ENCODE results near the gene CDC25B. TPM values are rescaled to one million over a fixed set of nuclear protein-coding genes. Genes with fewer than 3 reads are reported as not detected.
"Not testable (repeated sequence)": the region's sequence is repeated elsewhere in the genome, so short reads cannot be mapped to it uniquely, and the experiment has no call there.

CDC25B gene
- total RNA-seq, 3 donors from 2014 or later, result 18.1 to 25.0 (median 22.0) TPM

DNA sequence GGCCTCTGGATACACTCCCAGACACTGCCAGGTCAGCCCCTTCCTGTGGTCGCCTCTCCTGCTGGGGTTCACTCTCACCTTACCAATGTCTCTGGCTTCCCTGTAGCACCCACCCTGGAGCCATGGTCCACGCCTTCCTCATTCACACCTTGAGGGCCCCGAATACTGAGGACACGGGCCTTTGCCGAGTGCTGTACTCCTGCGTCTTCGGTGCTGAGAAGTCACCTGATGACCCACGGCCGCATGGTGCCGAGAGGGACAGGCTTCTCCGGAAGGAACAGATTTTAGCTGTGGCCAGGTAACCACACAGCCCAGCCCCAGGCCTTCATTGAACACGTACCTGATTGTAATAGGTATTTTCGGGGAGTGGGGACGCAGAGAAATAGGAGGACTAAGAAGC lies 25.9 kb downstream of the CDC25B start:
- no peak overlapping the region for H3K4me3 ChIP-seq
- no peaks in the 10 kb centered on the region for H3K27me3 ChIP-seq
- H3K9me3 ChIP-seq, result no peaks in the 10 kb centered on the region
- TF ChIP-seq, protein P1, sequence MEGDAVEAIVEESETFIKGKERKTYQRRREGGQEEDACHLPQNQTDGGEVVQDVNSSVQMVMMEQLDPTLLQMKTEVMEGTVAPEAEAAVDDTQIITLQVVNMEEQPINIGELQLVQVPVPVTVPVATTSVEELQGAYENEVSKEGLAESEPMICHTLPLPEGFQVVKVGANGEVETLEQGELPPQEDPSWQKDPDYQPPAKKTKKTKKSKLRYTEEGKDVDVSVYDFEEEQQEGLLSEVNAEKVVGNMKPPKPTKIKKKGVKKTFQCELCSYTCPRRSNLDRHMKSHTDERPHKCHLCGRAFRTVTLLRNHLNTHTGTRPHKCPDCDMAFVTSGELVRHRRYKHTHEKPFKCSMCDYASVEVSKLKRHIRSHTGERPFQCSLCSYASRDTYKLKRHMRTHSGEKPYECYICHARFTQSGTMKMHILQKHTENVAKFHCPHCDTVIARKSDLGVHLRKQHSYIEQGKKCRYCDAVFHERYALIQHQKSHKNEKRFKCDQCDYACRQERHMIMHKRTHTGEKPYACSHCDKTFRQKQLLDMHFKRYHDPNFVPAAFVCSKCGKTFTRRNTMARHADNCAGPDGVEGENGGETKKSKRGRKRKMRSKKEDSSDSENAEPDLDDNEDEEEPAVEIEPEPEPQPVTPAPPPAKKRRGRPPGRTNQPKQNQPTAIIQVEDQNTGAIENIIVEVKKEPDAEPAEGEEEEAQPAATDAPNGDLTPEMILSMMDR (IDR thresholded peaks at IDR 0.05), result no peak
- TF ChIP-seq POLR2A (IDR thresholded peaks at IDR 0.05) (no peak), POLR2AphosphoS5 (IDR thresholded peaks at IDR 0.05) (no peak)
- H3K27ac ChIP-seq, result peak overlapping the region in 1 of 2 donors; percentile 98
- intact Hi-C loops (cut with DNase I; ENCODE audit: low total_unique reads), result loop anchor here (2.0 kb wide), 1 partner anchor 37 kb away; no protein-coding TSS in a partner anchor
- H3K4me1 ChIP-seq, result peaks cover 0 to 4% of the 10 kb centered on the region in 2 donors
- DNase-seq (ENCODE audit: low spot score in 2 of 2), result no peak
- H3K36me3 ChIP-seq, result peaks cover 7% of the 10 kb centered on the region

DNA sequence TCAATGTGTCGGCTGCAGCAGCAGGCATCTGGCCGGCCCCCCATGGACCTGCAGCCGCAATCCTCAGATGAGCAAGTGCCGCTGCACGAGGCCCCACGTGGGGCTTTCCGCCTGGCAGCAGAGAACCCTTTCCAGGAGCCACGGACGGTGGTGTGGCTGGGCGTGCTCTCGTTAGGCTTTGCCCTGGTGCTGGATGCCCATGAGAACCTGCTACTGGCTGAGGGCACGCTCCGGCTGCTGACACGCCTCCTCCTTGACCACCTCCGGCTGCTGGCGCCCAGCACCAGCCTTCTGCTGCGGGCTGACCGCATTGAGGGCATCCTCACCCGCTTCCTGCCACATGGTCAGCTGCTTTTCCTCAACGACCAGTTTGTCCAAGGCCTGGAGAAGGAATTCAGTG lies 27.8 kb downstream of the CDC25B start:
- Histone ChIP-seq H3K4me1 (peaks cover 0 to 4% of the 10 kb centered on the region in 2 donors), H3K36me3 (peaks cover 7% of the 10 kb centered on the region), H3K9me3 (no peaks in the 10 kb centered on the region), H3K4me3 (no peak overlapping the region), H3K27ac (no peak overlapping the region), H3K27me3 (no peaks in the 10 kb centered on the region)
- no peak for TF ChIP-seq POLR2AphosphoS5 (IDR thresholded peaks at IDR 0.05)
- TF ChIP-seq, protein P1 (IDR thresholded peaks at IDR 0.05), result no peak
- no peak for TF ChIP-seq POLR2A (IDR thresholded peaks at IDR 0.05)
- intact Hi-C loops (cut with DNase I; ENCODE audit: low total_unique reads), result no loop called here
- no peak for DNase-seq (ENCODE audit: low spot score in 2 of 2)

DNA sequence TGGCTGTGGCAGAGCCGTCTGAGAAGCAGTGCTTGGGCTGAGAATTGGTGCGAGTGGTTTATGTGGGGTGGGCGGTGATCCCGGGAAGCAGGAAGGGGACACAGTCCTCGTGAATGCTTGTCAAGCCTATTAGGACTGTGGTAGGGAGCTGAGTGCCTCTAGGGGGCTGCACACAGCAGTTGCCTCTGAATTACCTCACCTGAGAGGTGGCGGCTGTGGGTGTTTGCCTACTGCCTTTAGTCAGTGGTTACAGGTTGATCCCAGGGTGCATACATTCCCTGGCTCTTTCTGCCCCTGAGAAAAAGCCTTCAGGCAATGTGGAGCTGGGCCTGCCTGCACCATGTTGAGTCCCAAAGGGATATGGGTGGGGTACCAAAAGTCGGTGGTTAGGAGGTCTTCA lies 29.4 kb downstream of the CDC25B start:
- no peak for DNase-seq (ENCODE audit: low spot score in 2 of 2)
- peaks cover 0 to 4% of the 10 kb centered on the region in 2 donors for H3K4me1 ChIP-seq
- intact Hi-C loops (cut with DNase I; ENCODE audit: low total_unique reads), result no loop called here
- H3K9me3 ChIP-seq, result no peaks in the 10 kb centered on the region
- no peak overlapping the region for H3K27ac ChIP-seq
- H3K27me3 ChIP-seq, result no peaks in the 10 kb centered on the region
- peaks cover 7% of the 10 kb centered on the region for H3K36me3 ChIP-seq
- no peak overlapping the region for H3K4me3 ChIP-seq
- no peak for TF ChIP-seq POLR2A (IDR thresholded peaks at IDR 0.05)
- no peak for TF ChIP-seq POLR2AphosphoS5 (IDR thresholded peaks at IDR 0.05)

DNA sequence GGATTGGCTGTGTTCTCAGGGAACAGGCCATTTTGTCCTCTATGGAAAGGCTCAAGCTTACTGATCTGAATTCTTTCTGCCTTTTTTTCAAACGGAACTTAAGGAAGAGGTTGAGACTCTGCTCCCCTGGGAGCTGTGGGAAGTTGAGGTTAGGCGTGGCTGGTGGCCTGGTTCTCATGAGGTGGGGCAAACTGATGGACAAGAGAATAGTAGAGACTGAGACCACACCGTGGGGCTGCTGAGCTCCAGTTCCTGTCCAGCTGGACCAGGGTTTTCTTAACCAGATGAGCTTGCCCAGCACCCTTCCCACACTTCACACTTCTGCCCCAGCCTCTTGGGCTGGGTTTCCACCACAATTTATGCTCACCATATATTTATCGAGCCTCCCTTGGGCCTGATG lies 30.3 kb downstream of the CDC25B start:
- DNase-seq (ENCODE audit: low spot score in 2 of 2), result no peak
- intact Hi-C loops (cut with DNase I; ENCODE audit: low total_unique reads), result no loop called here
- Histone ChIP-seq H3K27ac (no peak overlapping the region), H3K27me3 (no peaks in the 10 kb centered on the region), H3K4me3 (no peak overlapping the region), H3K4me1 (peaks cover 0 to under 1% of the 10 kb centered on the region in 2 donors), H3K9me3 (no peaks in the 10 kb centered on the region), H3K36me3 (peaks cover 7% of the 10 kb centered on the region)
- no peak for TF ChIP-seq POLR2A (IDR thresholded peaks at IDR 0.05)
- TF ChIP-seq, protein P1 (IDR thresholded peaks at IDR 0.05), result no peak
- no peak for TF ChIP-seq POLR2AphosphoS5 (IDR thresholded peaks at IDR 0.05)

DNA sequence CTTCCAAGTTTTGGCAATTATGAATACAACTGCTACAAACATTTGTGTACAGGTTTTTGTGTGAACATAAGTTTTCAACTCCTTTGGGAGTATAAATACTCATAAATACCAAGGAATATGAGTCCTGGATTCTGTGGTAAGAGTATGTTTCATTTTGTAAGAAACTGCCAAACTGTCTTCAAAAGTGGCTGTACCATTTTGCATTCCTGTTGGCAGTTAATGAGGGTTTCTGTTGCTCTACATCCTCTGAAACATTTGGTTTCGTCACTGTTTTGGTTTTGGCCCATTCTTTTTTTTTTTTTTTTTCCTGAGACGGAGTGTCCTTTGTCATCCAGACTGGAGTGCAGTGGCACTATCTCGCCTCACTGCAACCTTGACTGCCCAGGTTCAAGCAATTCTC lies 32.7 kb downstream of the CDC25B start:
- H3K9me3 ChIP-seq, result no peaks in the 10 kb centered on the region
- H3K27me3 ChIP-seq, result no peaks in the 10 kb centered on the region
- no peak overlapping the region for H3K27ac ChIP-seq
- no peaks in the 10 kb centered on the region for H3K4me1 ChIP-seq
- peaks cover 4% of the 10 kb centered on the region for H3K36me3 ChIP-seq
- intact Hi-C loops (cut with DNase I; ENCODE audit: low total_unique reads), result no loop called here
- no peak overlapping the region for H3K4me3 ChIP-seq
- no peak for DNase-seq (ENCODE audit: low spot score in 2 of 2)
- TF ChIP-seq POLR2A (IDR thresholded peaks at IDR 0.05) (no peak), POLR2AphosphoS5 (IDR thresholded peaks at IDR 0.05) (no peak)
- TF ChIP-seq, protein P1 (IDR thresholded peaks at IDR 0.05), result no peak

DNA sequence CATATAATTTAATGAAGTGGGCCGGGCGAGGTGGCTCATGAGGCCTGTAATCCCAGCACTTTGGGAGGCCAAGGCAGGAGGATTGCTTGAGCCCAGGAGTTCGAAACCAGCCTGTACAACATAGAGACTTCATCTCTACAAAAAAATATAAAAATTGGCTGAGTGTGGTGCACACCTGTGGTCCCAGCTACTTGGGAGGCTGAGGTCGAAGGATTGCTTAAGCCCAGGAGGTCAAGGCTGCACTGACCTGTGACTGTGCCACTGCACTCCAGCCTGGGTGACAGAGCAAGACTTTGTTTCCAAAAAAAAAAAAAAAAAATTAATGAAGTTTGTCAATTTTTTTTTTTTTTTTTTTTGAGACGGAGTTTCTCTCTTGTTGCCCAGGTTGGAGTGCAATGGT lies 33.8 kb downstream of the CDC25B start:
- H3K36me3 ChIP-seq; H3K27ac ChIP-seq; H3K27me3 ChIP-seq; H3K4me3 ChIP-seq; H3K9me3 ChIP-seq; DNase-seq (ENCODE audit: low spot score in 2 of 2); H3K4me1 ChIP-seq; intact Hi-C loops (cut with DNase I; ENCODE audit: low total_unique reads): not testable (repeated sequence)

Measured in breast epithelium (tissue), 4 donors.